HepG2 (cell line): ENCODE results near the gene CFAP73. TPM values are rescaled to one million over a fixed set of nuclear protein-coding genes. Genes with fewer than 3 reads are reported as not detected.

Experiments used
- CEBPB ChIP-seq: IDR thresholded peaks from 2 replicates; pipeline ENCODE4 v1.6.1; 2011; ENCODE audit warnings: low read depth, low read length, improper control_type of control experiment, borderline replicate concordance
- HES4 ChIP-seq: sonication (generic); formaldehyde crosslinking; IDR thresholded peaks from 2 replicates; pipeline ENCODE4 v1.9.0; 2021; ENCODE audit warnings: mild to moderate bottlenecking, missing genetic modification reagents, borderline replicate concordance
- KMT2B ChIP-seq: IDR thresholded peaks from 2 replicates; pipeline ENCODE4 v1.6.1; 2016; ENCODE audit warnings: missing genetic modification reagents, missing compliant biosample characterization
- NFE2 ChIP-seq: sonication (generic); formaldehyde crosslinking; IDR thresholded peaks from 2 replicates; pipeline ENCODE4 v1.4.0; 2020; ENCODE audit warnings: missing genetic modification reagents
- RFX1 ChIP-seq: fragments of 450-650 bp; IDR thresholded peaks from 2 replicates; pipeline ENCODE4 v1.6.1; 2017
- SALL1 ChIP-seq: sonication (generic); formaldehyde crosslinking; IDR thresholded peaks from 2 replicates; pipeline ENCODE4 v1.8.0; 2022; ENCODE audit warnings: mild to moderate bottlenecking, missing genetic modification reagents
- SRSF9 ChIP-seq: fragments of 200-400 bp; formaldehyde crosslinking; IDR thresholded peaks from 2 replicates; pipeline ENCODE4 v1.6.1; 2018; ENCODE audit warnings: borderline replicate concordance, mild to moderate bottlenecking, low read depth, low read length; ENCODE audit not compliant: insufficient read depth, poor library complexity, severe bottlenecking
- ZFP1 ChIP-seq: IDR thresholded peaks from 2 replicates; pipeline ENCODE4 v1.6.1; 2016
- ZFP36L1 ChIP-seq: sonication (generic); formaldehyde crosslinking; IDR thresholded peaks from 2 replicates; pipeline ENCODE4 v1.8.0; 2022; ENCODE audit warnings: mild to moderate bottlenecking, missing genetic modification reagents, moderate library complexity
- ZFP82 ChIP-seq: sonication (generic); formaldehyde crosslinking; IDR thresholded peaks from 2 replicates; pipeline ENCODE4 v1.5.1; 2020; ENCODE audit warnings: mild to moderate bottlenecking, missing genetic modification reagents, borderline replicate concordance
- ZMYM3 ChIP-seq: sonication (generic); formaldehyde crosslinking; IDR thresholded peaks from 2 replicates; pipeline ENCODE4 v1.5.1; 2020; ENCODE audit warnings: mild to moderate bottlenecking, missing genetic modification reagents
- ZNF121 ChIP-seq: sonication (generic); formaldehyde crosslinking; IDR thresholded peaks from 2 replicates; pipeline ENCODE4 v1.5.0; 2020; ENCODE audit warnings: mild to moderate bottlenecking, missing genetic modification reagents
- ZNF207 ChIP-seq: fragments of 450-650 bp; IDR thresholded peaks from 2 replicates; pipeline ENCODE4 v1.6.1; 2016; ENCODE audit warnings: antibody characterized with exemption, borderline replicate concordance
- ZNF367 ChIP-seq: sonication (generic); formaldehyde crosslinking; IDR thresholded peaks from 2 replicates; pipeline ENCODE4 v1.4.0; 2020; ENCODE audit warnings: missing genetic modification reagents, borderline replicate concordance
- ZNF670 ChIP-seq: sonication (generic); formaldehyde crosslinking; IDR thresholded peaks from 2 replicates; pipeline ENCODE4 v1.8.0; 2022; ENCODE audit warnings: mild to moderate bottlenecking, missing genetic modification reagents, borderline replicate concordance
- ZNF776 ChIP-seq: sonication (generic); formaldehyde crosslinking; IDR thresholded peaks from 2 replicates; pipeline ENCODE4 v1.4.0; 2020; ENCODE audit warnings: mild to moderate bottlenecking, missing genetic modification reagents
- polyA plus RNA-seq, 8 experiments: library from polyadenylated mRNA; depleted of rRNA in 3 of 8; stranded (reverse) in 7 of 8; unstranded in 1 of 8; fragments of >200 nt; fragmentation: Illumina TruSeq in 4 of 8; extraction: Trizol in 4 of 8; gene quantifications; 2 replicates each; pipeline versions ENCODE4 v1.2.1 to v1.2.3, GENCODE V29; 2011 to 2016; ENCODE audit warnings: low read depth in 4 of 8, missing spikeins in 1 of 8, mixed read lengths in 1 of 8; ENCODE audit not compliant: insufficient read depth in 1 of 8
- total RNA-seq, 5 experiments: library from RNA; depleted of rRNA; stranded (reverse); fragments of >200 nt; fragmentation: Illumina TruSeq; extraction: Trizol; gene quantifications; 2 replicates each; pipeline ENCODE4 v1.2.3, GENCODE V29; 2016; ENCODE audit warnings: low read depth in 1 of 5
- TF ChIP-seq, protein P1 (sequence below): sonication (generic); formaldehyde crosslinking; conservative IDR thresholded peaks from 2 replicates; pipeline ENCODE4 v1.4.0; 2020; ENCODE audit warnings: mild to moderate bottlenecking, missing genetic modification reagents, moderate library complexity
- TF ChIP-seq, protein P2 (sequence below): sonication (generic); formaldehyde crosslinking; conservative IDR thresholded peaks from 2 replicates; pipeline ENCODE4 v1.4.0; 2020; ENCODE audit warnings: missing genetic modification reagents
- TF ChIP-seq, protein P3 (sequence below), 2 experiments: fragments of 450-650 bp in 1 of 2; sonication (generic) in 1 of 2; formaldehyde crosslinking; IDR thresholded peaks; 2 replicates each; pipeline versions ENCODE4 v1.5.0 to v1.8.0; 2020 to 2022; ENCODE audit warnings: mild to moderate bottlenecking in 1 of 2, missing genetic modification reagents in 1 of 2
- TF ChIP-seq, protein P4 (sequence below): sonication (generic); formaldehyde crosslinking; IDR thresholded peaks from 2 replicates; pipeline ENCODE4 v1.8.0; 2022; ENCODE audit warnings: missing genetic modification reagents, mild to moderate bottlenecking, borderline replicate concordance
- TF ChIP-seq, protein P5 (sequence below): IDR thresholded peaks from 2 replicates; pipeline ENCODE4 v1.6.1; 2016; ENCODE audit warnings: control low read depth

Gene CFAP73
- total and polyA plus RNA-seq, 2 of the 13 experiments (the other 11 are each of a cell fraction or from before 2014, with no cell fraction given), result not detected

DNA sequence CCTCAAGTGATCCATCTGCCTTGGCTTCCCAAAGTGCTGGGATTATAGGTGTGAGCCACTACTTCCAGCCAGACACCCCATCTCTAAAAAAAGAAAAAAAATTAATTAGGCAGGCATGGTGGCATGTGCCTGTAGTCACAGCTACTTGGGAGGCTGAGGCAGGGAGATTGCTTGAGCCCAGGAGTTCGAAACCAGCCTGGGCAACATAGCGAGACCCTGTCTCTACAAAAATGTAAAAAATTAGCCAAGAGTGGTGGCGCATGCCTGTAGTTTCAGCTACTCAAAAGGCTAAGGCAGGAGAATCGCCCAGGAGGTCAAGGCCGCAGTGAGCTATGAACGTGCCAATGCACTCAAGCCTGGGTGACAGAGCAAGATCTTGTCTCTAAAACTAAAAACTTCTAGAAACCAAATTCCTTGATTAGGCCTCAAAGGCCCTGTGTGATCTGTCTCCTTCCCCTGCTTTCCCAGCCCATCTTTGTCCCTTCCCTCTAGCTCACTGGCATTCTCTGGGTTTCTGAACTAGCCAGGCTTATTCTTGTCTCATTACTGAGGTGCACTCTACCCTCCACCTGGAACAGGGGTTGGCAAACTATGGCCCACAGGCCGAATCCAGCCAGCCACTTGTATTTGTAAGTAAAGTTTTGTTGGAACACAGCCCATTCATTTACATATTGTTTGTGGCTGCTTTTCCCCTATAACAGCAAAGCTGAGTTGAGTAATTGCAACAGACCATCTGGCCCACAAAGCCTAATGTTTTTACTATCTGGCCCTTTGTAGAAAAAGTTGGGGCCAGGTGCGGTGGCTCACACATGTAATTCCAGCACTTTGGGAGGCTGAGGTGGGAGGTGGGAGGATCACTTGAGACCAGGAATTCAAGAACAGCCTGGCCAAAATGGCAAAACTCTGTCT, 54.6 kb downstream of the CFAP73 start (continued):
- TF ChIP-seq, protein P1, sequence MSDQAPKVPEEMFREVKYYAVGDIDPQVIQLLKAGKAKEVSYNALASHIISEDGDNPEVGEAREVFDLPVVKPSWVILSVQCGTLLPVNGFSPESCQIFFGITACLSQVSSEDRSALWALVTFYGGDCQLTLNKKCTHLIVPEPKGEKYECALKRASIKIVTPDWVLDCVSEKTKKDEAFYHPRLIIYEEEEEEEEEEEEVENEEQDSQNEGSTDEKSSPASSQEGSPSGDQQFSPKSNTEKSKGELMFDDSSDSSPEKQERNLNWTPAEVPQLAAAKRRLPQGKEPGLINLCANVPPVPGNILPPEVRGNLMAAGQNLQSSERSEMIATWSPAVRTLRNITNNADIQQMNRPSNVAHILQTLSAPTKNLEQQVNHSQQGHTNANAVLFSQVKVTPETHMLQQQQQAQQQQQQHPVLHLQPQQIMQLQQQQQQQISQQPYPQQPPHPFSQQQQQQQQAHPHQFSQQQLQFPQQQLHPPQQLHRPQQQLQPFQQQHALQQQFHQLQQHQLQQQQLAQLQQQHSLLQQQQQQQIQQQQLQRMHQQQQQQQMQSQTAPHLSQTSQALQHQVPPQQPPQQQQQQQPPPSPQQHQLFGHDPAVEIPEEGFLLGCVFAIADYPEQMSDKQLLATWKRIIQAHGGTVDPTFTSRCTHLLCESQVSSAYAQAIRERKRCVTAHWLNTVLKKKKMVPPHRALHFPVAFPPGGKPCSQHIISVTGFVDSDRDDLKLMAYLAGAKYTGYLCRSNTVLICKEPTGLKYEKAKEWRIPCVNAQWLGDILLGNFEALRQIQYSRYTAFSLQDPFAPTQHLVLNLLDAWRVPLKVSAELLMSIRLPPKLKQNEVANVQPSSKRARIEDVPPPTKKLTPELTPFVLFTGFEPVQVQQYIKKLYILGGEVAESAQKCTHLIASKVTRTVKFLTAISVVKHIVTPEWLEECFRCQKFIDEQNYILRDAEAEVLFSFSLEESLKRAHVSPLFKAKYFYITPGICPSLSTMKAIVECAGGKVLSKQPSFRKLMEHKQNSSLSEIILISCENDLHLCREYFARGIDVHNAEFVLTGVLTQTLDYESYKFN, result no peak
- no peak for TF ChIP-seq ZFP36L1 (CRISPR knock-in tag)
- TF ChIP-seq, protein P2, sequence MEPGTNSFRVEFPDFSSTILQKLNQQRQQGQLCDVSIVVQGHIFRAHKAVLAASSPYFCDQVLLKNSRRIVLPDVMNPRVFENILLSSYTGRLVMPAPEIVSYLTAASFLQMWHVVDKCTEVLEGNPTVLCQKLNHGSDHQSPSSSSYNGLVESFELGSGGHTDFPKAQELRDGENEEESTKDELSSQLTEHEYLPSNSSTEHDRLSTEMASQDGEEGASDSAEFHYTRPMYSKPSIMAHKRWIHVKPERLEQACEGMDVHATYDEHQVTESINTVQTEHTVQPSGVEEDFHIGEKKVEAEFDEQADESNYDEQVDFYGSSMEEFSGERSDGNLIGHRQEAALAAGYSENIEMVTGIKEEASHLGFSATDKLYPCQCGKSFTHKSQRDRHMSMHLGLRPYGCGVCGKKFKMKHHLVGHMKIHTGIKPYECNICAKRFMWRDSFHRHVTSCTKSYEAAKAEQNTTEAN (CRISPR knock-in tag), result no peak
- TF ChIP-seq NFE2, result no peak
- no peak for TF ChIP-seq HES4 (CRISPR knock-in tag)
- TF ChIP-seq RFX1, result no peak
- no peak for TF ChIP-seq ZNF670 (CRISPR knock-in tag)
- TF ChIP-seq, protein P3, sequence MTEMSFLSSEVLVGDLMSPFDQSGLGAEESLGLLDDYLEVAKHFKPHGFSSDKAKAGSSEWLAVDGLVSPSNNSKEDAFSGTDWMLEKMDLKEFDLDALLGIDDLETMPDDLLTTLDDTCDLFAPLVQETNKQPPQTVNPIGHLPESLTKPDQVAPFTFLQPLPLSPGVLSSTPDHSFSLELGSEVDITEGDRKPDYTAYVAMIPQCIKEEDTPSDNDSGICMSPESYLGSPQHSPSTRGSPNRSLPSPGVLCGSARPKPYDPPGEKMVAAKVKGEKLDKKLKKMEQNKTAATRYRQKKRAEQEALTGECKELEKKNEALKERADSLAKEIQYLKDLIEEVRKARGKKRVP (CRISPR knock-in tag; IDR thresholded peaks at IDR 0.05), result no peak
- TF ChIP-seq ZNF121 (CRISPR knock-in tag), result peak; percentile 98
- no peak for TF ChIP-seq KMT2B (CRISPR knock-in tag)
- no peak for TF ChIP-seq ZNF207
- TF ChIP-seq, protein P4, sequence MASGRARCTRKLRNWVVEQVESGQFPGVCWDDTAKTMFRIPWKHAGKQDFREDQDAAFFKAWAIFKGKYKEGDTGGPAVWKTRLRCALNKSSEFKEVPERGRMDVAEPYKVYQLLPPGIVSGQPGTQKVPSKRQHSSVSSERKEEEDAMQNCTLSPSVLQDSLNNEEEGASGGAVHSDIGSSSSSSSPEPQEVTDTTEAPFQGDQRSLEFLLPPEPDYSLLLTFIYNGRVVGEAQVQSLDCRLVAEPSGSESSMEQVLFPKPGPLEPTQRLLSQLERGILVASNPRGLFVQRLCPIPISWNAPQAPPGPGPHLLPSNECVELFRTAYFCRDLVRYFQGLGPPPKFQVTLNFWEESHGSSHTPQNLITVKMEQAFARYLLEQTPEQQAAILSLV, result no peak
- TF ChIP-seq ZNF367 (CRISPR knock-in tag), result no peak
- TF ChIP-seq SALL1 (CRISPR knock-in tag), result 0 out of 2 replicates have a peak, but pooled peaks have one; percentile 12
- TF ChIP-seq SRSF9, result no peak
- TF ChIP-seq ZMYM3 (CRISPR knock-in tag), result no peak
- TF ChIP-seq, protein P5, sequence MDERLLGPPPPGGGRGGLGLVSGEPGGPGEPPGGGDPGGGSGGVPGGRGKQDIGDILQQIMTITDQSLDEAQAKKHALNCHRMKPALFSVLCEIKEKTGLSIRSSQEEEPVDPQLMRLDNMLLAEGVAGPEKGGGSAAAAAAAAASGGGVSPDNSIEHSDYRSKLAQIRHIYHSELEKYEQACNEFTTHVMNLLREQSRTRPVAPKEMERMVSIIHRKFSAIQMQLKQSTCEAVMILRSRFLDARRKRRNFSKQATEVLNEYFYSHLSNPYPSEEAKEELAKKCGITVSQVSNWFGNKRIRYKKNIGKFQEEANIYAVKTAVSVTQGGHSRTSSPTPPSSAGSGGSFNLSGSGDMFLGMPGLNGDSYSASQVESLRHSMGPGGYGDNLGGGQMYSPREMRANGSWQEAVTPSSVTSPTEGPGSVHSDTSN (CRISPR knock-in tag), result no peak
- no peak for TF ChIP-seq ZFP82 (CRISPR knock-in tag)
- no peak for TF ChIP-seq ZFP1
- TF ChIP-seq CEBPB, result no peak
- no peak for TF ChIP-seq ZNF776 (CRISPR knock-in tag)
